Stimulated activated CD4-positive, alpha-beta T cell treated with anti-CD3 and anti-CD28 coated beads, Interleukin-4, amount 100 ng/mL, for 48 hours (primary cell): ENCODE results near the gene BRINP3.

Source experiments
- DNase-seq, 2 donors: peaks; one replicate each; pipeline ENCODE4 v3.0.0-alpha.2; 2020; ENCODE audit warnings: low read depth in 2 of 2

The BRINP3 gene

GRCh38 chr1:190104961-190105360 is 372.7 kb downstream of the BRINP3 start:
- no peak for DNase-seq

GRCh38 chr1:190102757-190103326 is 374.8 kb downstream of the BRINP3 start:
- DNase-seq, result no peak

- no peak for DNase-seq
Measured at GRCh38 chr1:190101756-190102155, 375.9 kb downstream of the BRINP3 start.

GRCh38 chr1:190098756-190099155 is 378.9 kb downstream of the BRINP3 start:
- no peak for DNase-seq

- DNase-seq, result no peak
Measured at GRCh38 chr1:190098107-190098506, 379.6 kb downstream of the BRINP3 start.

GRCh38 chr1:190095596-190095995 is 382.1 kb downstream of the BRINP3 start:
- DNase-seq, result no peak

GRCh38 chr1:190084552-190084951 is 393.1 kb downstream of the BRINP3 start:
- peak in 1 of 2 donors; percentile 1 for DNase-seq

GRCh38 chr1:190068304-190068703 is 409.4 kb downstream of the BRINP3 start:
- no peak for DNase-seq

- DNase-seq, result no peak
Measured at GRCh38 chr1:190067592-190067991, 410.1 kb downstream of the BRINP3 start.

- no peak for DNase-seq
Measured at GRCh38 chr1:190066011-190066410, 411.7 kb downstream of the BRINP3 start.

- no peak for DNase-seq
Measured at GRCh38 chr1:190049314-190049713, 428.4 kb downstream of the BRINP3 start.
